GM12872 (cell line): ENCODE results near the gene PHF12.

Experiments used
- TF ChIP-seq, protein P1 (sequence below): IDR thresholded peaks from 3 replicates; pipeline ENCODE4 v1.5.1; 2011; ENCODE audit warnings: low read depth, mild to moderate bottlenecking, low read length, moderate library complexity; ENCODE audit not compliant: insufficient read depth

The PHF12 gene

DNA sequence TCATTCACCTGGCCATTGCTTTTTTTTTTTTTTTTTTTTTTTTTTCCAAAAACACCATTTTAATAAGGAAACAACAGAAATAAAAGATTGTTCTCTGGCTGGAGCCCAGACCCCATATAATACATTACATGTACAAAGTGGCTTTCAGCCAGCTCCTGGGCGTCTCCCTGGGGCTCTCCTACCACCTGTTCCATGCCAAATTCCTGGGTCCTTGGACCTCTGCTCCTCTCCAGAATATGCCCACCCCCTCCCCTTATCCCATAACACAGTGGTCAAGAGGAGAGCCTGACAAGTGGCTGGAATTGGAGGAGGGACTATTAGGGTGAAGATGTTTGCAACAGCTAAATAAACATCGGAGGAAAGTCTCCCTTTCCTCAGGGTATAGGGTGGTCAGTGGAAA, 3.6 kb upstream of the PHF12 start:
- TF ChIP-seq, protein P1, sequence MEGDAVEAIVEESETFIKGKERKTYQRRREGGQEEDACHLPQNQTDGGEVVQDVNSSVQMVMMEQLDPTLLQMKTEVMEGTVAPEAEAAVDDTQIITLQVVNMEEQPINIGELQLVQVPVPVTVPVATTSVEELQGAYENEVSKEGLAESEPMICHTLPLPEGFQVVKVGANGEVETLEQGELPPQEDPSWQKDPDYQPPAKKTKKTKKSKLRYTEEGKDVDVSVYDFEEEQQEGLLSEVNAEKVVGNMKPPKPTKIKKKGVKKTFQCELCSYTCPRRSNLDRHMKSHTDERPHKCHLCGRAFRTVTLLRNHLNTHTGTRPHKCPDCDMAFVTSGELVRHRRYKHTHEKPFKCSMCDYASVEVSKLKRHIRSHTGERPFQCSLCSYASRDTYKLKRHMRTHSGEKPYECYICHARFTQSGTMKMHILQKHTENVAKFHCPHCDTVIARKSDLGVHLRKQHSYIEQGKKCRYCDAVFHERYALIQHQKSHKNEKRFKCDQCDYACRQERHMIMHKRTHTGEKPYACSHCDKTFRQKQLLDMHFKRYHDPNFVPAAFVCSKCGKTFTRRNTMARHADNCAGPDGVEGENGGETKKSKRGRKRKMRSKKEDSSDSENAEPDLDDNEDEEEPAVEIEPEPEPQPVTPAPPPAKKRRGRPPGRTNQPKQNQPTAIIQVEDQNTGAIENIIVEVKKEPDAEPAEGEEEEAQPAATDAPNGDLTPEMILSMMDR: no peak

DNA sequence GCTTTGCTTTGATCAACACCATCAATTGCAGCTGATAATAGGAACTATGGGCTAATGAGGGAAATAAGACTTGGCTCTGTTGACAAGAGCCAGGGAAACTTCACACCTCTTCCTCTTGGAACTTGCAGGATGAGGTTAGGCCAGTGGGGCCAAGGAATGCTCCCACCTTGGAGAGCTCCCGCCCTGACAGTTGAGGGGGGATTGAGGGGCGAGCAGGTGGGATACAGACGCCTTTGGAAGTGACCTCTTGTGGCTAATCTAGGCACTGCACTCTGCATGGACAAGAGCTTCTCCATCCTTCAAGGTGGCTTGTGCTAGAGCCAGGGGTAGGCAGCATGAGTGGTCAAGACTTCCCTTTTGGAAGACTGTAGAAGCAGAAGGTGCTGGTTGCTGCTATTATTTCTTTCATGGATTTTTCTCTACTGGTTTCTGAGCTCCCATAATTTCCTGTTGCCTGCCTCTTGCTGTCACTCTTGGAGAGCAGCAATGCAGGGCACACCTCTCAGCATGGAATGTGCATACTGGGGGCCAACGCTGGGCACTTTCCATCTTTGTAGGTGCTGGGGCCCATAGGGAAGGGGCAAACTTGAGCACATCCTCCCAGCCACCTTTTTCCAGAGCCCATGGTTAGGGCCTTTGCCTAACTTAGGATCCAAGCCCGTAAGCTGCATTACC, 2.3 kb upstream of the PHF12 start:
- TF ChIP-seq, protein P1: peak; percentile 98

DNA sequence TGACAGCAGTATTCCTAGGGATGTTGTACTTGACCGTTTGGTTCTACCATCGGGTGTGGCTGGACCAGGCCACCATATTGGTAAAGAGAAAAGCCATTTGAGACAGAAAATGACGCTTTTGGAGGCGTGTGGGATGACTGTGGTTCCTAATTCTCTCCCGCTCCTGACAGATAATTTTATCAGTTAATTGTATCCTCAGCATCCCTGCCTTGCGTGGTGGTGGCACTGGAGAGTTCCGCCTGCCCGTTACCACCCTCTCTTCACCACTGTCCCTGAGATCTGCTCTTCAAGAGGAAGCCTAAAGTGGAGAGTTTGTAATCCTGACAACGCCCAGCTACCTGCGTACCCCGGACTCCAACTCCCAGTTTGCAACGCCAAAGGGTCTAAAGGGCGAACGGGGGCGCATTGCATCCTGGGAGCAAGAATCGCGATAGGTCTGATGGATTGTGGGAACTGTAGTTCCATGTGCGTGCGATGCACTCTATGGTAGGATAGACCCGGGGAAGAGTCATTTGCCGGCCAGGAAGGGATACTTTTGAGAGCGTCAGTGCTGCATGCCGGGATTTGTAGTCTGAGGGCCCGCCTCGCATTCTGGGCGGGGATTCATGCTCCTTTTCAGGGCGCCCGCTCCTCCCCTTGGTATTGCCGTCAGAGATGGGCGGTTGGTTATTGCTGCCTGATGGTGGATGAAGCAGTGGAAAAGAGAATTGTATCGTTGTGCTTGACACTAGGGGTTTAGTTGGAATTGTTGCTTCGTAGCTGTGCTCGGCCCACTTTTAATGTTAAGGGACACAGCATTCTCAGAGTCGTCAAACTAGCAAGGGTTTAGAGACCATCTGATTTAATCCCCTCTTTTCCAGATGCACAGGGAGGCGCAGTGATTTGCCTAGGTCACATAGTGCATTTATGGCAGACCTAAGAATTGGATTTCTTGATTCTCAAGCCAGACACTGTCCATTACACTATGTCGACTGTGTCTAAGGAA, 965 bp upstream of the PHF12 start:
- TF ChIP-seq, protein P1: no peak

DNA sequence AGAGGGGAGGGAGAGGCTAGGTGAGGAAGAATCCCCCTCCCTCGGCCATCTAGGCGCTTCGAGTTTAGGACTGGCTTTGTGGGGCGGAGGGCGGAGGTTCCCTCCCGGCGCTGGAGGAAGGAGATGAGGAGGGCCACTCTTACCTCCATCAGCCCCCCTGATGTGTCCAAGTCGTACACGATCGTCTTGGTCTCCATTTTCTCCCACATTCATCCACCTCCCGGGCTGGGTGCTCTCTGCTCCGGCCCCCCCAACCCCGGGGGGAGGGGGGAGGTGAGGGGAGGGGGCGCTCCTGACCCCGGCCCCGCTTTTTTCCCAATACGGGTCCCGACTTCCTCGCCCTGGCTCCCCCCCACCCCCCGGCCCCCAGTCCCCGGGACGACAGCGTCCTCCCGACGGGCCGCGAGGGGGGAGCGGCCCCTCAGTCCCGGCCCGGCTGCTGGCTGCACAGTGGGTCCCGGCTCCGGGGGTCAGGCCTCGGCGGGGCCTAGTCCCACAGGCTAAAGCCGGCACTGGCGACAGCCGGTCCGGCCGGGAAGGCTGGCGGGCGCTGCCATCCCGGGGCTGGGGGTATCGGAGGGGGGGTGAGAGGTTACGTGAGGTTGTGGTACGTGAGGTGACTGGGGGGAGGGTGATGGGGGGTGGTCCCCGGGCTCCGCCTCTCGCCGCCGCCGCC, 428 bp downstream of the PHF12 start:
- TF ChIP-seq, protein P1: no peak

DNA sequence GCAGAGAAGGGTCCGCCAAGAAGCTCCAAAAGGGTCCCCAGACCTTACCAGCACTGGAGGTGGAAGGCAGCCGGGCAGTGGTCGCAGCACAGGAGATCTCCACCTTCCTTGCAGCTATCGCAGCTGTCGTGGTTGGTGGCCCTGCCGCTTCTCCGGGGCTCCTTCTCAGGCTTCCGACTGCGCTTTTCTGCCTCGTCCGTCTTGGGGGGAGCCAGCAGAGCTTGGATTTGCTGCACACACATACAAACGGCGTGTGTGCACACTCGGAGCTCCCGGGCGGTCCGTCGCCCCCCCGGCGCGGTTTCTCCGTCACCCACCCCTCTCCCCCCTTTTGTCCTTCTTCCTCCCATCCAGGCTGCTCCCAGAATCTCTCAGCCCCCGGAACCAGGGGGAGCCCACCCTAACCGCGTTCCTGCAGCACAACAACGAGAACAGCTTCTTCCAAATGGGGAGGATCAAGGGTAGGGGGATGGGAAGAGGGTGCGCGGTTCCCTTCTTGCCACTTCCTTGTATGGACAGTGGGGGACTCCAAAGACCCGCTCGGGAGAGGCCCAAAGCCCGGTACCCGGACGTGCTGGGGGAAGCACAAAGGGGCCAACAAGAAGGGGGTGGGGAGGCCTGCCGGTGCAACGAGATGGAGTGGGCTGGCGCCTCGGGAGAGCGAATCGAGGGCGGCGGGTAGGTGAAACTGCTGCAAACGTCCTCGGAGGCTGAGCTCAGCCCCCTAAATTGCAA, 1.1 kb downstream of the PHF12 start:
- TF ChIP-seq, protein P1: no peak

DNA sequence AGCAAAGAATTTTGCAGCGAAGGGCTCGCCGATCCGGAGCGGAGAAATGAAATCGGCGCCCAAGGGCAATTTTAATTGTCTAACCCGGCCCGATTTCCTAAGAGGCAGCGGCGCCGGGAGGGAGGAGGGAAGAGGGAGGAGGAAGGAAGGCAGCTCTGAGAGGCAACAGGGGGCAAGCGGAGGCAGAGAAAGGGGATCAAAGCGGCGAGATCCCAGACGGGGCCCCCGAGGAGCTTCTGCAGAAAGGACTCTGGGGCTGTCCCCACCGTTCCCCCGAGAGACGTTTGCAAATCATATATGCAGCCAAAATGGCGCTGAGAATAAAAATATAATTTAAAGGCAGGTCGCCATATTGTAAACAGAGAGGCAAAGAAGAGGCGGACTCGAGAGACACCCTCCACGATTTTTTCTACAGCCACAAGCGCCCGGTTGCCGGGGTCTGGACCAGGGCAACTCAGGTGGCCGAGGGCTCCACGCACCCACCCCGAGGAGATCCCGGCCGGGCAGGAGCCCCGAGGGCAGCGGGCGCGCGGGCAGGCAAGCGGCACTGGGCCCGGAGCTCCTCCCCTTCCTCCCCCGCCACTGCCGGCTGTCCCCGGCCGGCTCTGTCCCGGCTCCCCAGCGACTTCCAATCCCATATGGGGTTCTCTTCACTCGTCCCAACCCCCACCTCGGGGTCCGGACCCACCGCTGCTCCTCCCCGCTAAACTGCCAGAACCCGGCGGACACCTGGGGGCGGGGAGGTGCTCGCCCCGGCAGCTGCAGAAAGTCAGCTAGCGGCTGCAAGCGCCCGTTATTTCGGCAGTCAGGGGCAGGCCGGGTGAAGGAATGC, 1.9 kb downstream of the PHF12 start:
- TF ChIP-seq, protein P1: no peak
